Progenitor cell of endocrine pancreas (in vitro differentiated cells): ENCODE results near the gene GCKR. TPM values are rescaled to one million over a fixed set of nuclear protein-coding genes. Genes with fewer than 3 reads are reported as not detected.

ENCODE experiments used
- DNase-seq: peaks from one replicate; pipeline ENCODE4 v3.0.0; 2021; ENCODE audit warnings: low spot score; ENCODE audit not compliant: unreplicated experiment
- H3K27ac Mint-ChIP-seq: 2 replicates; pipeline ENCODE4 v1.8.0; 2021; ENCODE audit warnings: mild to moderate bottlenecking, moderate library complexity, mixed read lengths
- H3K27me3 Mint-ChIP-seq: 2 replicates; pipeline ENCODE4 v1.8.0; 2021; ENCODE audit warnings: mixed read lengths
- H3K36me3 Mint-ChIP-seq: 2 replicates; pipeline ENCODE4 v1.8.0; 2022; ENCODE audit warnings: mixed read lengths; ENCODE audit not compliant: insufficient read depth
- H3K4me1 Mint-ChIP-seq: 2 replicates; pipeline ENCODE4 v1.8.0; 2021; ENCODE audit warnings: low read depth, mixed read lengths
- H3K4me3 Mint-ChIP-seq: 2 replicates; pipeline ENCODE4 v1.8.0; 2021; ENCODE audit warnings: low read depth, mild to moderate bottlenecking, moderate library complexity, mixed read lengths
- H3K9me3 Mint-ChIP-seq: 2 replicates; pipeline ENCODE4 v1.8.0; 2021; ENCODE audit warnings: low read depth, mixed read lengths
- CTCF ChIP-seq: fragments of 200-600 bp; sonication (generic); IDR thresholded peaks from one replicate; pipeline ENCODE4 v1.5.0; 2021; ENCODE audit warnings: antibody characterized with exemption, mild to moderate bottlenecking; ENCODE audit not compliant: unreplicated experiment
- total RNA-seq: library from RNA; stranded (reverse); gene quantifications from 2 replicates; pipeline ENCODE4 v1.2.1, GENCODE V29; 2021

Gene GCKR
- total RNA-seq, 1 donor from 2014 or later: 2.8 TPM

GRCh38 chr2:27559228-27559627 lies 62.6 kb downstream of the GCKR start:
- DNase-seq: no peak
- Mint-ChIP-seq H3K4me1 (no peaks in the 10 kb centered on the region), H3K27ac (no peak overlapping the region), H3K4me3 (no peak overlapping the region), H3K9me3 (no peaks in the 10 kb centered on the region), H3K36me3 (no peaks in the 10 kb centered on the region), H3K27me3 (no peaks in the 10 kb centered on the region)
- no peak for TF ChIP-seq CTCF

- H3K4me1 Mint-ChIP-seq: no peaks in the 10 kb centered on the region
- no peak overlapping the region for H3K27ac Mint-ChIP-seq
- H3K4me3 Mint-ChIP-seq: no peak overlapping the region
- DNase-seq: no peak
- peaks cover 9% of the 10 kb centered on the region for H3K27me3 Mint-ChIP-seq
- H3K9me3 Mint-ChIP-seq: no peaks in the 10 kb centered on the region
- no peaks in the 10 kb centered on the region for H3K36me3 Mint-ChIP-seq
- no peak for TF ChIP-seq CTCF
Measured at GRCh38 chr2:27561060-27561459, 64.4 kb downstream of the GCKR start.

GRCh38 chr2:27566628-27567027 lies 70.0 kb downstream of the GCKR start:
- Mint-ChIP-seq H3K27ac (no peak overlapping the region), H3K4me3 (no peak overlapping the region)
- TF ChIP-seq CTCF: no peak

GRCh38 chr2:27569398-27569797 lies 72.8 kb downstream of the GCKR start:
- no peak for TF ChIP-seq CTCF
- Mint-ChIP-seq H3K27me3 (peaks cover 26% of the 10 kb centered on the region), H3K4me1 (no peaks in the 10 kb centered on the region), H3K9me3 (peaks cover 12% of the 10 kb centered on the region), H3K27ac (no peak overlapping the region), H3K4me3 (no peak overlapping the region), H3K36me3 (peaks cover 1% of the 10 kb centered on the region)
- DNase-seq: no peak

More at GRCh38 chr2:27566628-27567027, 70.0 kb downstream of the GCKR start:
- no peaks in the 10 kb centered on the region for H3K4me1 Mint-ChIP-seq
- peaks cover 6% of the 10 kb centered on the region for H3K9me3 Mint-ChIP-seq
- DNase-seq: no peak
- no peaks in the 10 kb centered on the region for H3K36me3 Mint-ChIP-seq
- peaks cover 24% of the 10 kb centered on the region for H3K27me3 Mint-ChIP-seq

GRCh38 chr2:27571197-27571596 lies 74.6 kb downstream of the GCKR start:
- DNase-seq: no peak
- H3K27ac Mint-ChIP-seq: no peak overlapping the region
- no peaks in the 10 kb centered on the region for H3K4me1 Mint-ChIP-seq
- H3K9me3 Mint-ChIP-seq: peaks cover 13% of the 10 kb centered on the region
- H3K27me3 Mint-ChIP-seq: peaks cover 16% of the 10 kb centered on the region
- H3K4me3 Mint-ChIP-seq: no peak overlapping the region
- TF ChIP-seq CTCF: no peak
- H3K36me3 Mint-ChIP-seq: peaks cover 3% of the 10 kb centered on the region
